GM23338 (cell line): ENCODE measurements around the gene F13B. TPM values are rescaled to one million over a fixed set of nuclear protein-coding genes. Genes with fewer than 3 reads are reported as not detected.

Experiments
- ATAC-seq: fragments of 200-7000 bp; cut with Tn5 transposase; 3 replicates; pipeline ENCODE4 v1.9.1; 2020
- DNase-seq: peaks from one replicate; pipeline ENCODE4 v3.0.0-alpha.2; 2015; ENCODE audit warnings: low spot score
- H2AFZ ChIP-seq: fragments of 200-600 bp; sonication (generic); 2 replicates; pipeline ENCODE4 v1.8.0; 2016; ENCODE audit warnings: antibody characterized with exemption, mild to moderate bottlenecking, moderate library complexity
- H3F3A ChIP-seq: fragments of 200-600 bp; sonication (generic); replicated peaks from 2 replicates; pipeline ENCODE4 v1.8.0; 2017; ENCODE audit warnings: antibody characterized with exemption, mixed run types, low read depth
- H3K27ac ChIP-seq: fragments of 200-600 bp; sonication (generic); 2 replicates; pipeline ENCODE4 v1.6.1; 2016; ENCODE audit warnings: low read depth
- H3K27me3 ChIP-seq: fragments of 200-600 bp; sonication (generic); 2 replicates; pipeline ENCODE4 v1.8.0; 2016; ENCODE audit warnings: mild to moderate bottlenecking, mixed run types, moderate library complexity; ENCODE audit not compliant: insufficient read depth
- H3K36me3 ChIP-seq: fragments of 200-600 bp; sonication (generic); 2 replicates; pipeline ENCODE4 v1.8.0; 2016; ENCODE audit warnings: mild to moderate bottlenecking; ENCODE audit not compliant: insufficient read depth
- H3K4me1 ChIP-seq: fragments of 200-600 bp; sonication (generic); 2 replicates; pipeline ENCODE4 v1.8.0; 2016; ENCODE audit warnings: mild to moderate bottlenecking, moderate library complexity; ENCODE audit not compliant: insufficient read depth
- H3K4me2 ChIP-seq: fragments of 200-600 bp; sonication (generic); 2 replicates; pipeline ENCODE4 v1.7.1; 2017; ENCODE audit warnings: mixed run types
- H3K4me3 ChIP-seq: fragments of 200-600 bp; sonication (generic); 2 replicates; pipeline ENCODE4 v1.6.1; 2016; ENCODE audit warnings: mixed run types
- H3K79me2 ChIP-seq: fragments of 200-600 bp; sonication (generic); replicated peaks from 2 replicates; pipeline ENCODE4 v1.8.0; 2017; ENCODE audit warnings: mild to moderate bottlenecking; ENCODE audit not compliant: insufficient read depth
- H3K9me2 ChIP-seq: fragments of 200-600 bp; sonication (generic); 2 replicates; pipeline ENCODE4 v1.8.0; 2017; ENCODE audit not compliant: insufficient read depth
- H4K20me1 ChIP-seq: fragments of 200-600 bp; sonication (generic); replicated peaks from 2 replicates; pipeline ENCODE4 v1.8.0; 2017; ENCODE audit warnings: mild to moderate bottlenecking; ENCODE audit not compliant: insufficient read depth
- H3K27ac Mint-ChIP-seq: 2 replicates; pipeline ENCODE4 v1.8.0; 2020; ENCODE audit warnings: inconsistent platforms, mild to moderate bottlenecking, moderate library complexity, mixed read lengths
- H3K27me3 Mint-ChIP-seq: 3 replicates; pipeline ENCODE4 v1.8.0; 2022; ENCODE audit warnings: low read depth, mild to moderate bottlenecking, moderate library complexity, mixed read lengths, inconsistent platforms; ENCODE audit not compliant: insufficient read depth, poor library complexity
- H3K36me3 Mint-ChIP-seq: 3 replicates; pipeline ENCODE4 v1.8.0; 2021; ENCODE audit warnings: low read depth, mild to moderate bottlenecking, inconsistent platforms, moderate library complexity, mixed read lengths
- H3K4me1 Mint-ChIP-seq: 3 replicates; pipeline ENCODE4 v1.8.0; 2020; ENCODE audit warnings: mild to moderate bottlenecking, inconsistent platforms, mixed read lengths
- H3K4me3 Mint-ChIP-seq: 3 replicates; pipeline ENCODE4 v1.8.0; 2021; ENCODE audit warnings: moderate library complexity, mild to moderate bottlenecking, inconsistent platforms, mixed read lengths
- H3K9me3 Mint-ChIP-seq: 3 replicates; pipeline ENCODE4 v1.8.0; 2020; ENCODE audit warnings: moderate library complexity, mild to moderate bottlenecking, inconsistent platforms, mixed read lengths
- CTCF ChIP-seq, 2 experiments: fragments of 200-600 bp in 1 of 2; sonication (generic) in 1 of 2; conservative IDR thresholded peaks; 2 replicates each; pipeline versions ENCODE4 v1.5.1 to v1.6.1; 2016 to 2017; ENCODE audit warnings: antibody characterized with exemption in 2 of 2, low read depth in 2 of 2, mild to moderate bottlenecking in 2 of 2, moderate library complexity in 1 of 2
- JUNB ChIP-seq: IDR thresholded peaks from one replicate; pipeline ENCODE4 v1.6.1; 2016; ENCODE audit warnings: antibody characterized with exemption; ENCODE audit not compliant: unreplicated experiment
- NANOG ChIP-seq: IDR thresholded peaks from 2 replicates; pipeline ENCODE4 v1.6.1; 2016; ENCODE audit warnings: antibody characterized with exemption, borderline replicate concordance
- ZNF462 ChIP-seq: fragments of 250-450 bp; sonication (Bioruptor Pico); IDR thresholded peaks from 2 replicates; pipeline ENCODE4 v1.5.0; 2020; ENCODE audit warnings: mild to moderate bottlenecking, moderate library complexity
- polyA plus RNA-seq: library from polyadenylated mRNA; unstranded; fragments of >200 nt; fragmentation: Nextera tagmentation; extraction: Ambion mirVana; gene quantifications from 2 replicates; pipeline ENCODE4 v1.2.1, GENCODE V29; 2016
- total RNA-seq: library from RNA; depleted of rRNA; stranded (reverse); fragments of >200 nt; shearing (Covaris generic); gene quantifications from 2 replicates; pipeline ENCODE4 v1.2.3, GENCODE V29; 2014

The F13B gene
- total and polyA plus RNA-seq, 2 experiments from 2014 or later, result not detected

- TF ChIP-seq ZNF462 (CRISPR knock-in tag) (no peak), NANOG (no peak)
These were observed 49.4 kb downstream of the F13B start (continued) for GRCh38 chr1:197017558-197018146.

- peaks cover 5% of the 10 kb centered on the region for H3K4me1 Mint-ChIP-seq
- Histone ChIP-seq H3K4me2 (no peak overlapping the region), H3F3A (no peaks in the 10 kb centered on the region), H3K4me1 (peaks cover 4% of the 10 kb centered on the region), H3K79me2 (no peaks in the 10 kb centered on the region), H4K20me1 (no peaks in the 10 kb centered on the region), H3K36me3 (no peaks in the 10 kb centered on the region), H3K27me3 (no peaks in the 10 kb centered on the region), H3K27ac (no peak overlapping the region), H2AFZ (no peak overlapping the region), H3K4me3 (no peak overlapping the region), H3K9me2 (peaks cover 5% of the 10 kb centered on the region; the same call in 1 of the 2 replicates)
- ATAC-seq (no peak), DNase-seq (no peak)
- TF ChIP-seq JUNB (no peak), CTCF (conservative IDR thresholded peaks at IDR 0.05; ENCODE audit: low read depth in 2 of 2) (peak; percentile 12 to 55; a peak in 2 of 4 replicates)
- peaks cover 8% of the 10 kb centered on the region; the same call in 2 of the 3 replicates for H3K9me3 Mint-ChIP-seq
- H3K36me3 Mint-ChIP-seq, result peaks cover 2% of the 10 kb centered on the region; the same call in 1 of the 3 replicates
- peaks cover 2% of the 10 kb centered on the region for H3K27me3 Mint-ChIP-seq
- no peak overlapping the region for H3K27ac Mint-ChIP-seq
- H3K4me3 Mint-ChIP-seq, result no peak overlapping the region
These were observed 50.3 kb downstream of the F13B start for GRCh38 chr1:197016751-197017150.
